ENCODE data around the gene HIP1R. TPM values are rescaled to one million over a fixed set of nuclear protein-coding genes. Genes with fewer than 3 reads are reported as not detected.

The HIP1R gene
- total and polyA plus RNA-seq, 2 of the 4 experiments (the other 2 are of a cell fraction) = 13.8 to 18.5 TPM

DNA sequence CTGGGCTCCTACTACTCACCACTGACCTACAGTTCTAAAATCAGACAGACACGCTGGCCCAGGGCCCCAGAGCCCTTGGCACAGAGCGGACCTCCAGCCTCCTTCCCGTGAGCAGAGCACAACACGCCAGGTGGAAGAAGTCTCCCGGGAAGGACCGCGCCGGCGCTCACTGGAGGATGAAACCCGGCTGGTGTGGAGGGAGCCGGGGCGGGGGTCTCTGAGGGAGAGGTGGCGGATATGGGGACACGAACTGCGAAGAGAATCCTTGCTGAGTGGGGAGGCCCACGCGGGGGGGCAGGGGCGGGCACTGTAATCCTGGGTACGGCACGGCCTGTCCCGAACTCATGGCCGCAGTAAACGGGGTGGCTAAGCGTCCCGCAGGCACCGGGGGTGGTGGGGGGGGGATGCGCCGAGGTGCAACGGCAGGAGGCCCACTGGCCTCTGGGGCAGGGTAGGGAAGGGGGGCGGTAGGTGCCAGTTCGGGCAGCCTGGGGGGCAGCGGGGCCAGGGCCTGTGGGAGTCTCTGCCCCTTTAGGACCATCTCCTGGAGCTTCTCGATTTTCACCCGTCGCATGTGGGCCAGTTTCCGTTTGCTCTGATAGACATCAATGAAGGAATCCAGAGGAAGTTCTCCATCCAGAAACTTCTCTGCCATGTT lies 31.8 kb downstream of the HIP1R start:
- POLR2A ChIA-PET (ENCODE audit: unreplicated experiment) = no interaction called here
- no peak for DNase-seq
- dilution Hi-C loops (cut with HindIII; ENCODE audit: low sequenced_read_pairs, unreplicated experiment) = no loop called here
- in situ Hi-C loops (cut with MboI; ENCODE audit: low sequenced_read_pairs) = no loop called here
- Histone ChIP-seq H4K5ac (ENCODE audit: low read depth, low read length) (no peak overlapping the region), H3K9ac (ENCODE audit: low read depth, low read length) (no peak overlapping the region), H3K36me3 (ENCODE audit: control insufficient read depth, insufficient read depth, low read length) (peaks cover 55% of the 10 kb centered on the region), H3K14ac (replicated peaks; ENCODE audit: low read depth, low read length) (no peak overlapping the region), H3K18ac (ENCODE audit: low read depth, low read length) (no peak overlapping the region), H2AFZ (replicated peaks; ENCODE audit: low read length, poor library complexity) (no peak overlapping the region), H2AK9ac (replicated peaks; ENCODE audit: low read depth, low read length, poor library complexity) (no peak overlapping the region), H2AK5ac (ENCODE audit: low read depth, low read length) (no peak overlapping the region), H3K4me2 (ENCODE audit: low read depth, low read length) (no peak overlapping the region), H3K56ac (ENCODE audit: extremely low read depth, insufficient read depth, low read length) (no peak overlapping the region), H3K79me1 (ENCODE audit: low read depth in 1 of 2, low read length in 2 of 2) (peaks cover 29 to 64% of the 10 kb centered on the region in 2 experiments), H2BK5ac (ENCODE audit: low read depth, low read length, poor library complexity, severe bottlenecking) (no peak overlapping the region), H3K9me1 (ENCODE audit: insufficient read depth, low read length) (no peaks in the 10 kb centered on the region; the same call in 1 of the 2 replicates), H4K20me1 (ENCODE audit: insufficient read depth, low read length) (peaks cover 16% of the 10 kb centered on the region), H3K23ac (ENCODE audit: low read depth, low read length) (no peak overlapping the region), H2BK120ac (ENCODE audit: low read depth, low read length) (no peak overlapping the region), H2BK15ac (ENCODE audit: low read depth, low read length) (no peak overlapping the region), H3K9me3 (ENCODE audit: control insufficient read depth, insufficient read depth, low read length) (no peaks in the 10 kb centered on the region), H3K4ac (ENCODE audit: low read depth, low read length) (no peak overlapping the region), H3K27ac (ENCODE audit: insufficient read depth, low read length) (no peak overlapping the region), H2BK20ac (ENCODE audit: low read depth, low read length) (no peak overlapping the region), H3K4me1 (ENCODE audit: control insufficient read depth, insufficient read depth, low read length) (peaks cover 12% of the 10 kb centered on the region), H3K27me3 (ENCODE audit: control insufficient read depth, insufficient read depth, low read length) (no peaks in the 10 kb centered on the region), H4K91ac (ENCODE audit: insufficient read depth, low read depth, low read length) (no peak overlapping the region), H3K4me3 (ENCODE audit: insufficient read depth, low read depth, low read length) (no peak overlapping the region), H4K8ac (ENCODE audit: low read depth in 2 of 2, low read length in 2 of 2) (no peak overlapping the region)
- CTCF ChIA-PET = no interaction called here
- no TSS peak for BruUV-seq (replicated peaks)
- TF ChIP-seq ELK1 (IDR thresholded peaks at IDR 0.05; ENCODE audit: borderline replicate concordance, low read depth, low read length) = no peak
- no peak for TF ChIP-seq SMC3 (IDR thresholded peaks at IDR 0.05; ENCODE audit: low read depth, low read length)
- no peak for TF ChIP-seq RFX5 (IDR thresholded peaks at IDR 0.05; ENCODE audit: low read depth, low read length)
- TF ChIP-seq, protein P1, sequence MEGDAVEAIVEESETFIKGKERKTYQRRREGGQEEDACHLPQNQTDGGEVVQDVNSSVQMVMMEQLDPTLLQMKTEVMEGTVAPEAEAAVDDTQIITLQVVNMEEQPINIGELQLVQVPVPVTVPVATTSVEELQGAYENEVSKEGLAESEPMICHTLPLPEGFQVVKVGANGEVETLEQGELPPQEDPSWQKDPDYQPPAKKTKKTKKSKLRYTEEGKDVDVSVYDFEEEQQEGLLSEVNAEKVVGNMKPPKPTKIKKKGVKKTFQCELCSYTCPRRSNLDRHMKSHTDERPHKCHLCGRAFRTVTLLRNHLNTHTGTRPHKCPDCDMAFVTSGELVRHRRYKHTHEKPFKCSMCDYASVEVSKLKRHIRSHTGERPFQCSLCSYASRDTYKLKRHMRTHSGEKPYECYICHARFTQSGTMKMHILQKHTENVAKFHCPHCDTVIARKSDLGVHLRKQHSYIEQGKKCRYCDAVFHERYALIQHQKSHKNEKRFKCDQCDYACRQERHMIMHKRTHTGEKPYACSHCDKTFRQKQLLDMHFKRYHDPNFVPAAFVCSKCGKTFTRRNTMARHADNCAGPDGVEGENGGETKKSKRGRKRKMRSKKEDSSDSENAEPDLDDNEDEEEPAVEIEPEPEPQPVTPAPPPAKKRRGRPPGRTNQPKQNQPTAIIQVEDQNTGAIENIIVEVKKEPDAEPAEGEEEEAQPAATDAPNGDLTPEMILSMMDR (conservative IDR thresholded peaks at IDR 0.05; ENCODE audit: low read depth, low read length) = no peak
- no peak for TF ChIP-seq MAZ (IDR thresholded peaks at IDR 0.05; ENCODE audit: borderline replicate concordance, low read depth, low read length)
- ATAC-seq (ENCODE audit: low read depth) = no peak
- intact Hi-C loops (cut with micrococcal nuclease) = no loop called here
- WGBS, 2 experiments (ENCODE audit: extremely low coverage in 2 of 2, insufficient read length in 1 of 2) = 96% methylated on average over 26 of the region's 36 CpGs; no CpG with 5 or more reads in 1 of the 2 experiments

Data from IMR-90 (cell line).